ENCODE measurements around the gene GJA3.

The GJA3 gene

GRCh38 chr13:20130652-20131051 is 30.2 kb downstream of the GJA3 start:
- TF ChIP-seq CTCF (IDR thresholded peaks at IDR 0.05; ENCODE audit: extremely low read depth, insufficient read depth, missing control alignments) = no peak
- no peak for DNase-seq (ENCODE audit: low spot score)
- in situ Hi-C loops (cut with MboI; ENCODE audit: low pct_unique_long_range_greater_than_20kb, low sequenced_read_pairs, unreplicated experiment) = no loop called here

GRCh38 chr13:20130012-20130411 is 30.8 kb downstream of the GJA3 start:
- in situ Hi-C loops (cut with MboI; ENCODE audit: low pct_unique_long_range_greater_than_20kb, low sequenced_read_pairs, unreplicated experiment) = no loop called here

GRCh38 chr13:20129076-20129475 is 31.8 kb downstream of the GJA3 start:
- no peak for DNase-seq (ENCODE audit: low spot score)
- in situ Hi-C loops (cut with MboI; ENCODE audit: low pct_unique_long_range_greater_than_20kb, low sequenced_read_pairs, unreplicated experiment) = no loop called here
- no peak for TF ChIP-seq CTCF (IDR thresholded peaks at IDR 0.05; ENCODE audit: extremely low read depth, insufficient read depth, missing control alignments)

More at GRCh38 chr13:20130012-20130411, 30.8 kb downstream of the GJA3 start:
- DNase-seq (ENCODE audit: low spot score) = no peak
- TF ChIP-seq CTCF (IDR thresholded peaks at IDR 0.05; ENCODE audit: extremely low read depth, insufficient read depth, missing control alignments) = no peak

- TF ChIP-seq CTCF (IDR thresholded peaks at IDR 0.05; ENCODE audit: extremely low read depth, insufficient read depth, missing control alignments) = peak; percentile 39
- DNase-seq (ENCODE audit: low spot score) = no peak
- in situ Hi-C loops (cut with MboI; ENCODE audit: low pct_unique_long_range_greater_than_20kb, low sequenced_read_pairs, unreplicated experiment) = no loop called here
Observed at GRCh38 chr13:20128459-20128931, 32.4 kb downstream of the GJA3 start.

GRCh38 chr13:20127562-20128458 is 33.0 kb downstream of the GJA3 start:
- in situ Hi-C loops (cut with MboI; ENCODE audit: low pct_unique_long_range_greater_than_20kb, low sequenced_read_pairs, unreplicated experiment) = no loop called here
- peak; percentile 63 for TF ChIP-seq CTCF (IDR thresholded peaks at IDR 0.05; ENCODE audit: extremely low read depth, insufficient read depth, missing control alignments)
- peak; percentile 68 for DNase-seq (ENCODE audit: low spot score)

GRCh38 chr13:20127262-20127561 is 33.6 kb downstream of the GJA3 start:
- no peak for TF ChIP-seq CTCF (IDR thresholded peaks at IDR 0.05; ENCODE audit: extremely low read depth, insufficient read depth, missing control alignments)

More at GRCh38 chr13:20127262-20127561, 33.6 kb downstream of the GJA3 start:
- in situ Hi-C loops (cut with MboI; ENCODE audit: low pct_unique_long_range_greater_than_20kb, low sequenced_read_pairs, unreplicated experiment) = no loop called here
- no peak for DNase-seq (ENCODE audit: low spot score)
